SIG-M5 treated with dmso at 0.1 percent for 504 hours (cell line): ENCODE data around the gene LRRTM2.
A peak's percentile ranks its signal among the peaks of the same experiment; 100 is the strongest.
"Not testable (repeated sequence)": the region's sequence is repeated elsewhere in the genome, so short reads cannot be mapped to it uniquely, and the experiment has no call there.

ENCODE experiments used
- DNase-seq: peaks from one replicate; lab custom pipeline; 2025; ENCODE audit not compliant: unreplicated experiment; lab: John Stamatoyannopoulos, UW

LRRTM2 gene

GRCh38 chr5:138841531-138841930 is 33.6 kb downstream of the LRRTM2 start:
- DNase-seq, result no peak

DNA sequence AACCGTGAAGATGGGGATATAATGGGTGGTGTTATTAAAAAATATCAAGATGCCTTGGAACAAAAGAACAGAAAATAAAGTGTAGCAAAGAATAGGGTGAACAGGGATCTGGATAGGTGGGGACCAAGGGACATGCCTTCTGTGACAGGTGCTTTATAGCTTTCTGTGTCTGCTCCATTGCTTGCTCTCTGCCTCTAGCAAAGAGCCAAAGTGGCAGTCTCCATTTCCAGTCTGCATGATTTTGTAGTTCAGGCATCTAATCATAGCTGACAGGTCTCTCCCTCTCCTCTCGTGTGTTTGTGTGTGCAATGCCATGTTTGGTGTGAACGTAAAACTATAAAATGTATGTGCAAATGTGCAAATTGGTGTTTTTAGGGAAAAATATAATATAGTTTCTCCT is 35.0 kb downstream of the LRRTM2 start:
- DNase-seq, result no peak

DNA sequence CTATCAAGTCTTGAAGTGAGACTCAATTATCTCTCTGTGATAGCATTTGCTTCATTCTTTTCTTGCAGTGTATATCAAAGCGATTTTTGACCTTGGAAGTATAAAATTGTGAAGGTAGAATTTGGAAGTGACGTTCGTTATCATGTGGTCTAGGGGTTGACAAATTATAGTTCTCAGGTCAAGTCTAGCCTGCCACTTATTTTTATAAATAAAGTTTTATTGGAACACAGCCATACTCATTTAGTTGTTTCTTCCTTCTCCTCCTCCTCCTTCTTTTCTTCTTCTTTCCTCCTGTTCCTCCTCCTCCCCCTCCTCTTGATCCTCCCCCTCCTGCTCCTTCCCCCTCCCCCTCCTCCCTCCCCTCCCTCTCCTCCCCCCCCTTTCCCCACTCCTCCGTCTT is 38.0 kb downstream of the LRRTM2 start:
- no peak for DNase-seq

DNA sequence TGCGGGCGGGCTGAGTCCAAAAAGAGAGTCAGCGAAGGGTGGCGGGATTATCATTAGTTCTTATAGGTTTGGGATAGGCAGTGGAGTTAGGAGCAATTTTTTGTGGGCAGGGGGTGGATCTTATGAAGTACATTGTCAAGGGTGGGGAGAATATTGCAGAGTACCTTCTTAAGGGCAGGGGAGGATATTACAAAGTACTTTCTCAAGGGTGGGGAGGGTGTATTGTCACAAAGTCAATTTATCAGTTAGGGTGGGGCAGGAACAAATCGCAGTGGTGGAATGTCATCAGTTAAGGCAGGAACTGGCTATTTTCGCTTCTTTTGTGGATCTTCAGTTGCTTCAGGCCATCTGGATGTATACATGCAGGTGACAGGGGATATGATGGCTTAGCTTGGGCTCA is 40.3 kb downstream of the LRRTM2 start:
- DNase-seq, result not testable (repeated sequence)

DNA sequence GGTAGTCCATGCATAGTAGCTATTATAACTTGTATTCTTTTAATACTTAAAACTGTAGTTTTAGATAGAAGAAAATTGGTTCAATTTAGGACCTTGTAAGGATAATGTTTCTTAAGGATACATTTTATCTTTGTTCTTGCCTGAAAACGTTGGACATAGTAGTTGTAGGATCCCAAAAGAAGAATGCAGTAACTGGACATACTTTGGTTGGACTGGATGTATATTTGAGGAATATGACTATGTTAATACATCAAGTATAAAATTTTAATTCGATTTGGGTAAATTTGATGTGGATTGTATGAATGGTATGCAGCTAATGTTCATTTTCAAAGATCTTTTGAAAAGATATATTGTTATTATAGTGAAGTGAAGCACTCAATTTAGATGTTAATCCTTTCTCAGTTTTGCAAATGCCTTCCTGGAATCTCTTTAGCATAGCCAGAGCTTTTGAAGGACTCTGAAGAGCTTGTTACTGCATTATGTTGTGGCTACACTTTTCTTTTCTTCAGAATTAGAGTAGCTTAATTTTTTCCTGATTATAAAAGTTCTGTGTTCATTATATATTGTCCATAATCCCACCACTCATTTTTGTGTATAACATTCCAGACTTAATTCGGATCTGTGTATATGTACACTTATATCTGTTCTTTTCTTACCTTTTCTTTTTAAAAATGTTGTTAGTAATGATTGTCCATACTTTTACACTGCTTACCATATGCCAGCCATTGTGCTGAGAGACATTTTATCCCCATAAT is 41.2 kb downstream of the LRRTM2 start:
- DNase-seq, result no peak

GRCh38 chr5:138833080-138833479 is 42.1 kb downstream of the LRRTM2 start:
- no peak for DNase-seq

- no peak for DNase-seq
Measured at GRCh38 chr5:138832218-138832617, 42.9 kb downstream of the LRRTM2 start.

DNA sequence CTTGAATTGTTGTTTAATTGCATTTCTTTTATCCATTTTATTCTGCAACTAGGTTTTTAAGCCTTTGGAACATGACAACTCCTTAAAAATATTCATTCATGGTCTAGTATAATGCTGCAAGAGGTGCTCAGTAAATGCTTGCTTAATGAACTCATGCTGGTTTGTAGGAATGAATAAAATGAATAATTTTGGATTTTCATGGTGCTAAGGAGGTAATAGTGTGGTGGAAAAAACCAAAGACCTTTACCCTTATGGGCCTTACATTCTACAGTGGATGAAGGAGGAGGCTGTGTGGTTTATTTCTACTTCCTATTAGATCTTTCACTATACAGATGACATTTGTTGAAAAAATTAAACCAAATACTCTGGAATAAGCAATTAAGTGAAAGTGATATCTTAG is 43.4 kb downstream of the LRRTM2 start:
- no peak for DNase-seq

DNA sequence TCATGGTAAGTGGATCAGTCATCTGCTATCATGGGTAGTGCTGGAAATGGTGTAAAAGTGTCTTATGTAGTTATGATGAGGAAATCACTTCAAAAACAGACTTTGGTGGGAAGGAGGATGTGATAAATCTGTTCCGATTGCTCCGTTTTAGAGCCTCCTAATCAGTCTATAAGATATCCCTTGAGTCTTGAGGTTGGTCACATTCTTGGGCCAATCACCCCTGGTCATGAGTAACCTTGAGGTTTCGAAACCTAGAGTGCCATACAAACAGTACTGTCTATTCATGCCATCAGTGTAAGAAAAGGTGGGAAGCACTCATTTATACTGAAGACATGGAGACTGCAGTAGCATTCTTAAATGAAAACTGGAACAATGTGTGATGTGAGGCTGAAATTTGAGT is 45.8 kb downstream of the LRRTM2 start:
- DNase-seq, result no peak

- DNase-seq, result no peak
Measured at GRCh38 chr5:138828556-138828955, 46.6 kb downstream of the LRRTM2 start.

DNA sequence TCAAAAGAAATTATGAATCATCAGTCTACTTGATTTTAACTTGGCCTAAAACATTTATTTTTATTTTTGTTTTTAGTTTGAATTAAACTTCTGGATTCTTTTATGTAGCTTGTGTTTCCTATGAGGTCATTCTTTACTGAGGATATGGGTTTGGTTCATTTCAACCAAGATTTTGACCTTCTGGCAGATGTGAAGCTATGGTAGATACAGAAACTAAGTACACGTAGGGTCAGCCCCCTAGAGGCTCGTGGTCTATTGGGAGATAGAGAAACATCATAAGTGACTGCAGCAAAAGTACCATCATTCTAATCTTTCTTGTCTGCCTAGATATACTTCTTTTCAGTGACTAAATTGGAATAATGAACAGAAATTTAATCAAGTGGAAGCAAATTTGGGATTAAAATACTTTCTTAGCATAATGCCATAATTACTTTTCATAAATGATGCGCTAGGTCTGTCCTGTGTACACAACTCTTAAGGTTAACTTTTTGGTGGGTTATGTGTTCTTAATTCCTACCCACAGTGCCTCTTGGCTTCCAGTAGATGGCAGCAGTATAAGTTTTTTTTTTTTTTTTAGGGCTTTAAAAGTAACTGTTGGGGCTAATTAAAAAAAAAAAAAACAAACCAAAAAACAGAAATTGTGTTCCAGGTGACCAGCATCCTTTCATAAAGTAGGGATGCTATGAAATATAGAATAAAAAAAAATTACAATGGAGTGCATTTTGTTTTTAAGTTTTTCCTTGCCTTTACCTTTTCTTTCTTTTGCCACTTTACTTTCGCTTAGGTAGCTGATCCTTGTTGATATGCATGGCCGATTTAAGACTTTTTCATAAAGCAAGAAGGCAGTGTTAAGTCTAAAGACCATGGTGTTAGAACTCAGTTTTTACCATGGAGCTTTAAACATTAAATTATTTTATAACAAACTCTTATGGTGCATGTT is 49.9 kb downstream of the LRRTM2 start:
- peak; percentile 35 for DNase-seq

- DNase-seq, result no peak
Measured at GRCh38 chr5:138824516-138824915, 50.6 kb downstream of the LRRTM2 start.

GRCh38 chr5:138820695-138821094 is 54.4 kb downstream of the LRRTM2 start:
- no peak for DNase-seq

GRCh38 chr5:138819081-138819480 is 56.1 kb downstream of the LRRTM2 start:
- no peak for DNase-seq
